HepG2 (cell line): ENCODE measurements around the gene VANGL2.

Experiments used
- CCDC6 ChIP-seq: sonication (generic); formaldehyde crosslinking; IDR thresholded peaks from 2 replicates; pipeline ENCODE4 v1.8.1; 2022; ENCODE audit warnings: mild to moderate bottlenecking, missing genetic modification reagents, moderate library complexity
- NFE2L2 ChIP-seq: fragments of 150-350 bp; IDR thresholded peaks from 2 replicates; pipeline ENCODE4 v1.6.1; 2014; ENCODE audit warnings: low read length
- ZNF138 ChIP-seq: sonication (generic); formaldehyde crosslinking; IDR thresholded peaks from 2 replicates; pipeline ENCODE4 v1.5.0; 2020; ENCODE audit warnings: mild to moderate bottlenecking, low read depth, missing genetic modification reagents

DNA sequence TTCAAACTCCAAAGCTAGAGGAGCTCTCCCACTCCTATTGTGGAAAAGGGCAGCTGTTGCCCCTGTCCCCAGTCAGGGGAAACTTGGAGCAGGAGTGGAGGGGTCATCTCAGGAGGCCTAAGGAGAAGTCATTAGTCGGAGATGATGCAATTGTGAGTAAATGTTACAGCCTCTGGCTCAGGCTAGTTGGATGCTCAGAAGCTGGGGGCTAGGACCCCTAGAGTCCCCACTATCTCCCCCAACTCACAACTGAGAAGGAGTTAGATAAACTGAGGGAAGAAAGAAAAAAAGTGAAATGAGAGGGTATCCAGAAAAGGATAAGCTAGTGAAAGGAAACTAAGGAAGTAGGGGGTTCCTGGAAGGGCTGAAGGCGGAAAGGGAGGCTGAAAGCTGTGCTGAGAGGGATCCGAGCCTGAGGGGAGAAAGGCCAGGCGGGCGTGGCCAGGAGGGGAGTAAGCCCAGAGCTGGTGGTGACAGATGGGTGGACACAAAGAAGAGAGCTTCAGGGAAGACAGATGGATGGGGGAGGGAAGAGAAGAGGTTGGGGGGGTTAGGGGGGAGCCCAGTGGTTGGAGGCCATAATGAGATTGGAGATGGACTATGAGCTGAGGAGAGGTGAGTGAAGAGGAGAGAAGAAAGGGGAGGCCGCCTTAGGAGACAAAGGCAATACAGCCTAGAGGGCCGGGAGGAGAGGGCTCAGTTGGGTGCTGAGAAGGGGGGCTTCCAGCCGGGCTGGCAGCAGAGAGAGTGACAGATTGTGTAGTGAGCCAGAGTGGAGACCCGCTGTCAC lies 38.0 kb upstream of the VANGL2 start:
- no peak for TF ChIP-seq ZNF138 (CRISPR knock-in tag)
- TF ChIP-seq CCDC6 (CRISPR knock-in tag): no peak
- no peak for TF ChIP-seq NFE2L2
